ENCODE results near the gene ADAMTSL1.

The ADAMTSL1 gene

GRCh38 chr9:18473652-18474279 is at the start of gene ADAMTSL1:
ADAMTSL1 (plus strand) TSS chr9:18474153; CDS start chr9:18474233, 80 bp downstream.
- no peak for DNase-seq (ENCODE audit: low spot score)

DNA sequence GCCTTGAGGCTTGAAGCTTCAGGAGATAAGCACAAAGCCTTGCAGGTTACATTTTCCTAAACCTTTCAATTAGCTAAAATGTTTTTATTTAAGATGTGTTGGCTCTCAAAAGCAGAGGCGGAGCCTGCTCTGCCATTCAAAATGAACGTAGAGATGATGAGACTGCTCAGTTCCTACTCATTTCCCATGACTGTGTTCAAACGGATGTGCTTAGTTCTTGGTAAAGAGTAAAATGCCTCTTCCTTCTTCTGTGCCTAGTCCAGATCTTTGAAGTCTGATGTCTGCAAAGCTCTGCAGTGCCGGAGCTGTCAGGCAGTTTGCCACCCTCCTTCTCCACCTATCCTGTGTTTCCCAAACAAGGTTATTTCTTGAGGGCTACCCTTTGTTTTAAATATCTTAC is 46.3 kb upstream of the ADAMTSL1 start:
- no peak for DNase-seq (ENCODE audit: low spot score)

GRCh38 chr9:18428661-18429060 is 45.3 kb upstream of the ADAMTSL1 start:
- no peak for DNase-seq (ENCODE audit: low spot score)

DNA sequence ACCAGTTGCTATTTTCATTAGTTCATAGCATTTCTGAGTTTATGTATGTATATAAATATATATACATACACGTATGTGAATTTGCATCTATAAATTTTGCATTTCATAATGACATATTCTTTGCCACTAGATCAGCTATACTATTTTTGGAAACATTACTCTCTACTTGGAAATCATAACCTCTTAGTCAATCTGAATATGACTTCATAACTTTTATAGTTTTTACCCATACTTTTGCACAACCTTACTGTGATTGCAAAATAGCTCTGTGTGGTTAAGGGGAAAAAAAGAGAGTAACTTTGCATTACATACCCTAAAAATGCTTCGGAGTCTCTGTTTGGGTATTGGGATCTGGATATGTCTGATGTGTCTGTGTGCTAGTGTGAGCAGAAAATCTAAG is 44.9 kb upstream of the ADAMTSL1 start:
- no peak for DNase-seq (ENCODE audit: low spot score)

DNA sequence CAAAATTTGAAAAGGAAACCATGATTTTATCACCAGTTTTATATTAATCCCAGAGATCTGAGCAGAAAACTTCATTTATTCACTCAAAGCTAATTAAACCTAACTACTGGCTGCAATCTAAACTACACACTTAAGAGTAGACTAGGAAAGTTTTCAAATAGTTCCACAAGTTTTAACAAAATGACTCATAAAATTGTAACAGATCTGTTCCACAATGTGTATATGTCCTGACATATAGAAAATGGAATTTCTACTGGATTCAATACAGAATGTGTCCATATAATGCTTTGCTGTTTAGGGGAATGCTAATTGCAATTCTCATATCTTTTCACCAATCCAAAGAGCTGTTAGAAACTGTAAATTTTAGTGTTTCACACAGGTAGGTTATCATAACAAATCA is 40.3 kb upstream of the ADAMTSL1 start:
- no peak for DNase-seq (ENCODE audit: low spot score)

GRCh38 chr9:18437315-18438201 is 36.4 kb upstream of the ADAMTSL1 start:
- peak; percentile 23 for DNase-seq (ENCODE audit: low spot score)

DNA sequence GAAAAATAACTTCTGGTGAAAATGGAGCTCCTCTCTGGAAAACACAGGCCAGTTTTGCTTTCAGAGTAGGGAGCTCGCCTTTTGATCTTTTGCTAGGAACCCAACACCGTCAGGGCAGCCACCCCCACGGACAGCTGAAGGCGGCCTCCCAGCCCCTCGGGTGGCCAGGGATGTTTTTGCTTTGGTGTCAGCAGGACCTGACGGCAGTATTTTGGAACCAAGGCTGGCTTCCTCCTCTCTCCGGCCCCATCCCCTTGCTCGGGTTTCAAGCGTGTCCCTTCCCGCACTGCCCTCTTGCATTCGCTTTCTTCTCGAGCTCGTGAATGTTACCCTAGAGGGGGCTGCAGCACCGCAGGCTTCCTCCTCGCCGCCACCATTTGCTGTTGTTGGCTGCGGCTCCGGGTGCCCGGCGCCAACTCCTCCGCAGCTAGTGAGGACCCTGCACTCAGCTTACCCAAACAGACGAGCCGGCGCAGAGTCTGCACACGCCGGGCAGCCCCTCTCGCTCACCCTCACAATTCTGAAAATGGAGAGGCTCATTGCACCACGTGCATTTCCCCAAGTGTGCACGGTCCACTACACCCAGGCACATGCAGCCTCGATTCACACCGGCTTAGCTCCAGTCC is 35.5 kb upstream of the ADAMTSL1 start:
- peak; percentile 28 for DNase-seq (ENCODE audit: low spot score)

GRCh38 chr9:18438951-18439350 is 35.0 kb upstream of the ADAMTSL1 start:
- DNase-seq (ENCODE audit: low spot score) = no peak

DNA sequence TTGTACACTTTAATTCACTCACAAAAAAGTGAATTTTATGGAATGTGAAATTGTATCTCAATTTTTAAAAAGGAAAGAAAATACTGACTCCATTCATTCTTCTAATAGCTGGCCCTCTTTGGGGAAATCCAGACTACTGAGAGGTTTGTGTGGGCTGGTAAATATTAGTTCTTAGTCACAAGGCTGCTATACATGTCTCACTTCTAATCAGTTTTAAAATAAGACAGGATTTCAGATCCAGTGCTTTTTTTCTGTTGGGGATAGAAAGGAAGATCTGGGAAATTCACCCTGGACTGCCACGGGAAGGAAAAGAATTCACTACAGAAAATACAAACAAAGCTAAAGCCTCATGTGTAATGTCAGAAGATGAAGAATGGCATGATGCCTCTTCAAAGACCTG is 32.7 kb upstream of the ADAMTSL1 start:
- peak; percentile 16 for DNase-seq (ENCODE audit: low spot score)

- peak; percentile 58 for DNase-seq (ENCODE audit: low spot score)
Observed at GRCh38 chr9:18442629-18443491, 31.1 kb upstream of the ADAMTSL1 start.

DNA sequence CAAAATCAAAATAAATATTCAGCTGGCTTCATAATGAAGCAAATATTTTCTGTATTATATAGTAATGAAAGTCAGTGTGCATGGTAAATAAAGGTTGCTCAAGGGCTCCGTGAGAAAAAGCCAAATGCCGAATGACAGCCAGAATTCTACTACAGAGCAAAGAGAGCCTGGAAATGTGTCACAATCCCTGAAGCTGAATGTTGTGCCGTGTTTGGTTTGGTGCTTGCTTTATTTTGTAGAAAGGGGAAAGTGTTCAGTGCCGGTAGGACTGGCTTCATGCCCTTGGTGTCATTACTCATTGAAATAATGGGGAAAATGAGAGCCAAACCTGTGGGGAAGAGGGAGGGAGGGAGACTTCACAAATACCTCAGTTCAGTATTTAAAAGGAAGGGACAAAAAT is 26.8 kb upstream of the ADAMTSL1 start:
- no peak for DNase-seq (ENCODE audit: low spot score)

- no peak for DNase-seq (ENCODE audit: low spot score)
Observed at GRCh38 chr9:18447541-18447940, 26.4 kb upstream of the ADAMTSL1 start.

GRCh38 chr9:18448101-18448500 is 25.9 kb upstream of the ADAMTSL1 start:
- DNase-seq (ENCODE audit: low spot score) = no peak

DNA sequence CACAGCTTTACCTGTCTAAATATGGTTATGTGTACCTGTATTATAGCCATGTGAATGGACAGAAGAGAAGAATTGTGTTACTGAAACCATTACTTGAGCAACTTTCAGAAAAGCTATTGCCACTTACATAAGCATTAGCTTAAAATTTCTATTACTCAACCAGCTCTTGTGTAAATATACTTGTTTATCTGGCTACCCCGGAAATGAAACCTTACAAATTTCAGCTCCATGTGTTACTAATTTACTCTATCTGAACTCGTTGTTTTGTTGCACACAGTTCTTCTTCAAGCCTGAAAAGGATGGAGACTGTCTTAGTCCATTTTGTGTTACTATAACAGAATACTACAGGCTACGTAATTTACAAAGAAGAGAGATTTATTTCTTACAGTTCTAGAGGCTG is 22.5 kb upstream of the ADAMTSL1 start:
- DNase-seq (ENCODE audit: low spot score) = no peak

GRCh38 chr9:18452276-18452675 is 21.7 kb upstream of the ADAMTSL1 start:
- no peak for DNase-seq (ENCODE audit: low spot score)

DNA sequence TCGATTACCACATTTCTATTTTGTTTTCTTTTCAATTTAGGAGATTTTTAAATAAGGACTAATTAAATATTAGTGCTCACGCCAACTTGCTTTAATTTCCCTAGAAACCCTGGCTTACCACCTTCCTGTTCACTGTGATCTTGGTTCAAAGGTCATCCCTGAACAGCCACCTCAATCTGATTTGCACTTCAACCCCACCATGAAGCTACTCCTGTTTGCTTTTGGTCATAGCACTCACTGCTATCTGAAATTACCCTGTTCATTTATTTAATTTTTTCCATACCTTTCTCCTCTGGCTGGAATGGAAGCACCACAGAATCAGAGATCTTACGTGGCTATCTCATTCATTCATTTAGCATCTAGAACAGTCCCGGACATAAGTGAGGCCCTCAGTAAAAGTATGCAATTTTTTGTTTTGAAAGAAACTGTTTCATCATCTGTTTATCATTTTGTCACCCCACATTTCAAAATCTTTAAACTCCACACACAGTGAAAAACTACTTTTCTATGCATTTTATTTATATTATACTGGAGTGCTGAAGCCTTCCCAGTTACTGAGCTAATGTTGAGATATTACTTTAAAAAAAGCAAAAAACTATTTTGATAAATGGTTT is 17.2 kb upstream of the ADAMTSL1 start:
- DNase-seq (ENCODE audit: low spot score) = no peak

GRCh38 chr9:18457510-18457909 is 16.4 kb upstream of the ADAMTSL1 start:
- DNase-seq (ENCODE audit: low spot score) = no peak

- DNase-seq (ENCODE audit: low spot score) = no peak
Observed at GRCh38 chr9:18459962-18460584, 13.9 kb upstream of the ADAMTSL1 start.

- DNase-seq (ENCODE audit: low spot score) = no peak
Observed at GRCh38 chr9:18461496-18461895, 12.5 kb upstream of the ADAMTSL1 start.

DNA sequence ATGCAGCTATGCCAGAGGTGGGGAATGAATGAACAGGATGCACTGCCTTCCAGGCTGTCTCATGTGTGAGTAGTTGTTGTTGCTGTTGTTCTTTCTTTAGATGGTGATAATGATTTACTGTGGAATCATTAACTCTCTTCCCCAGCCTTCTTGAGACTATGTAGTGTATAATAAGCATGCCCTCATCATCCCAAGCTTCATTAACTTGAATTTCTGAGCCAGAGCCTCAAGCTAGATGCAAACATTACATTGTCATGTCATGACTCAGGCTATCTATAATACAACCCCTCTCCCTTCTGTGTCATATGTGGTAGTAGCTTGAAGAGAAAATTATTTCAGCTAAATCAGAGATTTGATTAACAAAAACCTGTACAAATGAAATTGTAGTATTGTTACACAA is 10.0 kb upstream of the ADAMTSL1 start:
- no peak for DNase-seq (ENCODE audit: low spot score)

DNA sequence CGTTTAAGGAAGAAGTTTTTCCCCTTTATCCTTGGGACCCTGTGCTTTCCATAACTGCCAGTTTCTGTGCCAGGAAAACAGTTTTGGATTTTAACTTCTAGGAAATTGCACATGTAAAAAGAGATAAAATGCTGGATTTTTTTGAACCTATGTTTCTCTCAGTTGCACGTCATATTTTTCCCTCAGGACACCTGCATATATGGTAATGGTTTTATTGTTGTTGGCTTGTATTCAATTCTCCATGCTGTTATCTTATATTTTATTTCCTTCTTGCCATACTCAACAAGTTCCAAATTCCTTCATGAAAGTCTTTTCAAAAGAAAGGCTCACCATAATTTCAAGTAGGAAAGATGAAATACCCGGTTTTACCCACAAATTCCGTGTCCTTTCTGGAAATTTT is 7.9 kb upstream of the ADAMTSL1 start:
- DNase-seq (ENCODE audit: low spot score) = no peak

Measured in hepatic stellate cell (primary cell).